HG03039 (cell line): ENCODE data around the gene SMYD3.

Experiments
- ATAC-seq: cut with Tn5 transposase; IDR thresholded peaks from one replicate; pipeline ENCODE4 v1.9.1; 2021; ENCODE audit warnings: mild to moderate bottlenecking, moderate library complexity; ENCODE audit not compliant: unreplicated experiment

Gene SMYD3

GRCh38 chr1:245862812-245863540 lies 644.1 kb downstream of the SMYD3 start:
- ATAC-seq = no peak

DNA sequence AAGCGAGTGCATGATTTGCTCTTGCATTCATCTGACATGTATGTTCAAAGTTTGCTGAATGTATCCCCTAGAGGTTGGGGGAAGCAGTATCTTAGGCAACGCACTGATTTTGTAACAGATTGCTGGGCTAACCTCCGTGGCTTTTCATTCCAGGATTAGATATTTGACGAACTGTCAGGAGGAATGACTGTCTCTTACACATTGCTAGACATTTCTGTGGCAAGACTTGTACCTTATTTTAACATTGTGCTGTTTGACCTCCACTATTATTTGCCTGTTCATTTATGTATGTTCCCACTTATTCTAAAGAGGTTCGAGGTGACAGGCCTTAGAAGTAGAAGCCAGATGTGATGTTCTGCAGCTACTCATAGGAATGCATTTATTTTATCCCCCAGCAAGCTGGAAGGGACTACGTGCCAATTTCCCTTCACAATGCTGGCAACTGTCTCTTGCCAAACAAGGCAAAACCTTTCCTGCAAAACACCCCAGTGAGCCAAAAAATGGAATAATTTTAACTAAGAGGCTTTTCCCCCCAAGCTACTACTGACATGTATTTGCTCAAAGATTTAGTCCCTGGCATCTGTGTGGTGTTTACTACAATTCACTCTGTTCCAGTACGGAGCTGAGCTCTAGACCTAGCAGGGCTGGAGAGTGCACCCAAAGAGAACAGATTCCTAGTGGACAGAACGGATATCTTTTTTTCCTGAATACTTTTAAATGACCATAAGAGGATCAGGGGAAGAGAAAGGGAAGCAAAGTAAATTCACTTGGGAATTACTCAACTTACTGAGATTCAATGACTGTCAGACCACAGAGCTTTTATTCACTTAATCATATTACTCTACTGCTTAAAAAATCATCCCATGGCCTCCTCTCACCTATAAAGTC lies 646.2 kb downstream of the SMYD3 start:
- no peak for ATAC-seq

- ATAC-seq = no peak
These were observed 647.5 kb downstream of the SMYD3 start for GRCh38 chr1:245859493-245860114.

DNA sequence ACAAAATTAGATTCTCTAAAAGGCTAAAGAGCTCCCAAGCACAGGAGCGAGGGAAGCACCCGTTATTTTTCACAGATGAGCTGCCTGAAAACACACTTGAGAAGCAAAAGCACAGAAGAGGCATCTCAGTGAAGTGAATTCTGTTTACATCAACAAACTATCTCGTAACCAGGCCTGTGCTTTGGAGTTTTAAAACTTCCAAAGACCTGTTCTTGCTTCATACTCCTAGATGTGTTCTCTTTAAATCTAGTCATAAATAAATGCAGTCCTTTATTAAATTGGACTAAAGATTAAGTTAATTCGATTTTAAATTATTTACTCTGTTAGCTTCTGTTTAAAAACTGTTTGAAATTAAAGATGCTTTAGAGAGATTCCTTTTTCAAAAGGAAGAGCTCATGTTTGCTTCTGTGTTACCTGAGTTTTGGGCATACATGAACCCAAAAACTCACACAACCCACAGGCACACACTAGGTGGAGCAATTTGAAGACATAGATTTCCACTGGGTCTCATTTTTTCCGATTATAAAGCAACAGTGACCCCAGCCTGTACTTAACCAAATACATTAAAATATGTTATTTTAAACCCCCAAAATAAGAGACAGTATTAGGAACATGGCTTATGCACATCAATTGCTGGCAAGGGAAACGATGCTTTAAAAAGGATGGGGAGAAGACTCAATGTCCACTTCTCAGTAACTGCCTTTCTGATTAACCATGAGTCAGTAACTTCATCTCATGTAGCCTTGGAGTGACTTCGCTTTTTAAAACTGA lies 648.2 kb downstream of the SMYD3 start:
- ATAC-seq = no peak

- ATAC-seq = no peak
These were observed 648.9 kb downstream of the SMYD3 start for GRCh38 chr1:245858022-245858721.

- no peak for ATAC-seq
These were observed 650.0 kb downstream of the SMYD3 start for GRCh38 chr1:245856944-245857531.

GRCh38 chr1:245855846-245856730 lies 651.0 kb downstream of the SMYD3 start:
- no peak for ATAC-seq

DNA sequence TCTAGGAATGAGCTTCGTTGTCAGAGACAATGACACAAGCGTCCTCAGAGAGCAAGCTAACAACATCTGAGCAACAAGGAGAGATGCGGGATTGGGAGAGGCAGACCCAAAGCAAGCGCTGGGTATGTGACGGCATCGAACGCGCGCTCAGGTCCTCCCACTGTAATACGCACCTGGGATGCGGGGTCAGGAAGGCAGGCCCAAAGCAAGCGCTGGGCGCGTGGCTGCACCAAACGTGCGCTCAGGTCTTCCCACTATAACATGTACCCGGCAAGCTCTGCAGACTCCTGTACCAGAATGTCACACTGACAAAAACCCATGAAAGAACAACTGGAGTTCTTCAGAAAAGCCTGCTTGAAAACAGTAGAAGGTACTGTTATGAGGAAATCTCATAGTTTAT lies 653.8 kb downstream of the SMYD3 start:
- ATAC-seq = no peak

GRCh38 chr1:245843101-245843500 lies 664.0 kb downstream of the SMYD3 start:
- ATAC-seq = no peak

DNA sequence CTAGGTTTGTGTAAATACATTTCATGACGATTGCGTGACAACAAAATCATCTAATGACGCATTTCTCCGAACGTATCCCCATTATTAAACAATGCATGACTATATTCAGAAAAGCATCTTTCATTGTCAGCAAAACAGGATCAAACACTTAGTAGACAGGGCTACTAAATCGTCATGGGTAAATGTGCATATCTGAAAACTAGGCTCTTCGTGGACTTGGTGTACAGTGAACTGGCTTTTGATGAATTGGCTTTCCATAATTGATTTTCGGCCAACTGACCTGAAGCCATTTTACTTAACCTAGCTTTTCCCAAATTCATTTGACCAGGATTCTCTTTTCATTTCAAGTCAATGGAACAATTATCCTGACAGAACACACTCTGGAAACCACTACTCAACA lies 665.0 kb downstream of the SMYD3 start:
- no peak for ATAC-seq

DNA sequence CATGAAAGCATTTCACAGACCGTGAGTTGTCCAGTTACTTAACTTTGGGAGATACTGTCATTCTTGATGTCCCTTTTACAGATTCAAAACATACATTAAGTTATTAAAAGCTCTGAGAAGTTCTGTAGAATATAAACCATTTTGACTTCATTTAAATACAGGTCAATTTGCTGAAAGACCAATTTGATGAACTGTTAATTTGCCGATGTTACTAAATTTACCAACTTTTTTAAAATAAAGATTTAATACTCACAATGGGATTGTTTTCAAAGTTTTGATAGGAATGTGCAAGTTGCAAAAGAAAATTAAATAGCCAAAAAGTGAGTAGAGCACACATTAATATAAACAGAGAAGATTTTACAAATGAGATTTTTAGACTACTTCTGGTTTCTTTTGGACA lies 666.1 kb downstream of the SMYD3 start:
- ATAC-seq = no peak

- no peak for ATAC-seq
These were observed 669.4 kb downstream of the SMYD3 start for GRCh38 chr1:245837718-245838117.

DNA sequence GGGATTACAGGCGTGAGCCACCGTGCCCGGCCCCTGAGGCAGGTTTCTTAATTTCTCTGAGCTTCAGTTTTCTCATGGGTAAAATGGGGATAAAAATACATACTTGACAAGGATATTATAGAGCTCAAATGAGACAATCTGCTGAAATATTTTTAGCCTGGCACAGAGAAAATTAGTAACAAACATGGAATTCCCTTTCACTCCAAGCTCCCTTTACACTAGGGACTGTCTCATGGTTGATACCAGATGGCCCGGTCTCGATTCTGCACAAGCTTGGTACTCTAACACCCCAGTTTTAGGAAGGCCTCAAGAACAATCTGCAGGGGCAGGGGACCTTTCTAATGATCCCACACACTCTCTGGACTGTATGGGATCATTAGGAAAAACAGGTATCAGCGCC lies 671.7 kb downstream of the SMYD3 start:
- no peak for ATAC-seq

GRCh38 chr1:245834002-245834401 lies 673.1 kb downstream of the SMYD3 start:
- ATAC-seq = no peak

GRCh38 chr1:245832771-245833527 lies 674.1 kb downstream of the SMYD3 start:
- ATAC-seq = no peak

DNA sequence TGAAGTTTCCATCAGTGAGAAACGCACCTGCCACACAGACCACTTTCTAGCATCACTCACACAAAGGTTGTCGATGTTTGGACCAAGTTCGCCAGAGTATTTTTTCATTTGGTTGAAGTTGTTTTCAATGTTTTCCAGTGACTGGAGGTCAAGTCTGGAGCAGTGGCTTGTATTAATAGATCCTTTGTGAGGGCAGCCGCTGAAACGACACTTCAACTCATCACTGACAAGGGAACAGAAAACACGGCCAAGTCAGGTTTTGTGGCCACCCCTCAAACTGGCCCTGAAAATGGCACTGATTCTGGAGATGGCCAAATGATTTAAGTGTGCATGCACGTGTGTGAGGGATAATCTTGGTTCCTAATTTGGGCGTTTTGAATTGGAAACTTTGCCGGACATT lies 675.6 kb downstream of the SMYD3 start:
- ATAC-seq = no peak

GRCh38 chr1:245829826-245830225 lies 677.3 kb downstream of the SMYD3 start:
- no peak for ATAC-seq

- no peak for ATAC-seq
These were observed 677.9 kb downstream of the SMYD3 start for GRCh38 chr1:245829194-245829593.
